ENCODE data around the gene NEDD4L.

The NEDD4L gene

GRCh38 chr18:58241026-58241679, 197.1 kb downstream of the NEDD4L start:
- H3K4me3 ChIP-seq (ENCODE audit: low read depth, low read length): no peak overlapping the region
- TF ChIP-seq CTCF (IDR thresholded peaks at IDR 0.05; ENCODE audit: low read depth, low read length, missing control alignments): no peak
- DNase-seq (ENCODE audit: low read depth): no peak

- no peak for TF ChIP-seq CTCF (IDR thresholded peaks at IDR 0.05; ENCODE audit: low read depth, low read length, missing control alignments)
- no peak overlapping the region for H3K4me3 ChIP-seq (ENCODE audit: low read depth, low read length)
- DNase-seq (ENCODE audit: low read depth): no peak
These were observed 197.9 kb downstream of the NEDD4L start for GRCh38 chr18:58241877-58242276.

- DNase-seq (ENCODE audit: low read depth): no peak
- TF ChIP-seq CTCF (IDR thresholded peaks at IDR 0.05; ENCODE audit: low read depth, low read length, missing control alignments): no peak
- no peak overlapping the region for H3K4me3 ChIP-seq (ENCODE audit: low read depth, low read length)
These were observed 198.4 kb downstream of the NEDD4L start for GRCh38 chr18:58242435-58242834.

- no peak for DNase-seq (ENCODE audit: low read depth)
- H3K4me3 ChIP-seq (ENCODE audit: low read depth, low read length): no peak overlapping the region
- TF ChIP-seq CTCF (IDR thresholded peaks at IDR 0.05; ENCODE audit: low read depth, low read length, missing control alignments): no peak
These were observed 198.9 kb downstream of the NEDD4L start for GRCh38 chr18:58242968-58243367.

GRCh38 chr18:58243401-58243800, 199.4 kb downstream of the NEDD4L start:
- TF ChIP-seq CTCF (IDR thresholded peaks at IDR 0.05; ENCODE audit: low read depth, low read length, missing control alignments): no peak
- H3K4me3 ChIP-seq (ENCODE audit: low read depth, low read length): no peak overlapping the region
- DNase-seq (ENCODE audit: low read depth): no peak

GRCh38 chr18:58247363-58247834, 203.4 kb downstream of the NEDD4L start:
- no peak for TF ChIP-seq CTCF (IDR thresholded peaks at IDR 0.05; ENCODE audit: low read depth, low read length, missing control alignments)
- no peak for DNase-seq (ENCODE audit: low read depth)
- H3K4me3 ChIP-seq (ENCODE audit: low read depth, low read length): no peak overlapping the region

- DNase-seq (ENCODE audit: low read depth): no peak
- TF ChIP-seq CTCF (IDR thresholded peaks at IDR 0.05; ENCODE audit: low read depth, low read length, missing control alignments): no peak
- no peak overlapping the region for H3K4me3 ChIP-seq (ENCODE audit: low read depth, low read length)
These were observed 205.7 kb downstream of the NEDD4L start for GRCh38 chr18:58249712-58250111.
